H1 (cell line): Measurements from ENCODE around the gene EML4. TPM values are rescaled to one million over a fixed set of nuclear protein-coding genes. Genes with fewer than 3 reads are reported as not detected.
A peak's percentile ranks its signal among the peaks of the same experiment; 100 is the strongest.

Experiments
- CTCF ChIA-PET: fragments of 300-600 bp; sonication (Branson Sonifier 250); formaldehyde crosslinking; loops from one replicate; lab custom pipeline; 2021; ENCODE audit not compliant: partially characterized antibody; lab: Charles Lee
- POLR2A ChIA-PET: fragments of 300-600 bp; sonication (Branson Sonifier 250); formaldehyde crosslinking; loops from one replicate; lab custom pipeline; 2021; ENCODE audit warnings: inconsistent platforms; ENCODE audit not compliant: partially characterized antibody; lab: Charles Lee
- DNase-seq, 2 experiments: peaks; one replicate each; pipeline versions ENCODE4 v3.0.0 to v3.0.0-alpha.2; 2010 to 2022; ENCODE audit warnings: low spot score in 2 of 2, low read depth in 1 of 2, mixed read lengths in 1 of 2
- FAIRE-seq: peaks from 2 replicates; lab custom pipeline; 2011; peaks lifted over from hg19 to GRCh38; lab: Jason Lieb, UNC
- H2AFZ ChIP-seq: 2 replicates; pipeline ENCODE4 v1.8.1; 2012; ENCODE audit warnings: low read length, inconsistent platforms
- H2AK5ac ChIP-seq: 2 replicates; pipeline ENCODE4 v1.6.1; 2013; ENCODE audit warnings: low read depth, low read length
- H2BK120ac ChIP-seq: replicated peaks from 2 replicates; pipeline ENCODE3; 2013; ENCODE audit warnings: low read depth, low read length, inconsistent platforms
- H2BK12ac ChIP-seq: 2 replicates; pipeline ENCODE4 v1.6.1; 2013; ENCODE audit warnings: low read depth, low read length
- H2BK15ac ChIP-seq: 2 replicates; pipeline ENCODE4 v1.6.1; 2013; ENCODE audit warnings: low read length
- H2BK20ac ChIP-seq: 2 replicates; pipeline ENCODE4 v1.6.1; 2013; ENCODE audit warnings: low read length
- H2BK5ac ChIP-seq: 2 replicates; pipeline ENCODE4 v1.6.1; 2013; ENCODE audit warnings: low read depth, low read length
- H3K14ac ChIP-seq: 2 replicates; pipeline ENCODE4 v1.6.1; 2013; ENCODE audit warnings: inconsistent platforms; ENCODE audit not compliant: insufficient read length
- H3K18ac ChIP-seq: 2 replicates; pipeline ENCODE4 v1.6.1; 2013; ENCODE audit warnings: low read length; ENCODE audit errors: extremely low read depth
- H3K23ac ChIP-seq: 2 replicates; pipeline ENCODE4 v1.6.1; 2013; ENCODE audit warnings: inconsistent platforms; ENCODE audit not compliant: insufficient read length
- H3K23me2 ChIP-seq: 2 replicates; pipeline ENCODE4 v1.6.1; 2013; ENCODE audit warnings: low read depth, low read length
- H3K27ac ChIP-seq: 2 replicates; pipeline ENCODE4 v1.6.1; 2011; ENCODE audit warnings: low read depth, low read length, inconsistent platforms
- H3K27me3 ChIP-seq, 4 experiments: replicated peaks in 1 of 4; 1 replicate in 1 of 4; 2 replicates in 3 of 4; pipeline versions ENCODE4 v1.6.1 to v1.8.1; 2011 to 2013; ENCODE audit warnings: low read length in 3 of 4, mild to moderate bottlenecking in 3 of 4, inconsistent platforms in 2 of 4, mixed read lengths in 2 of 4, moderate library complexity in 1 of 4; ENCODE audit not compliant: control insufficient read depth in 3 of 4, insufficient read depth in 3 of 4; ENCODE audit errors: extremely low read depth in 1 of 4
- H3K36me3 ChIP-seq, 4 experiments: 2 replicates each; pipeline versions ENCODE4 v1.6.1 to v1.8.1; 2011 to 2013; ENCODE audit warnings: mild to moderate bottlenecking in 4 of 4, low read length in 3 of 4, moderate library complexity in 2 of 4, control low read depth in 1 of 4, inconsistent platforms in 1 of 4; ENCODE audit not compliant: insufficient read depth in 4 of 4, control insufficient read depth in 2 of 4
- H3K4ac ChIP-seq: replicated peaks from 2 replicates; pipeline ENCODE3; 2013; ENCODE audit warnings: low read length, low read depth, mixed read lengths, inconsistent platforms; ENCODE audit not compliant: insufficient read length
- H3K4me1 ChIP-seq, 4 experiments: replicated peaks in 1 of 4; 1 replicate in 1 of 4; 2 replicates in 3 of 4; pipeline versions ENCODE4 v1.6.1 to v1.8.1; 2011 to 2013; ENCODE audit warnings: low read length in 3 of 4, inconsistent platforms in 2 of 4, mixed read lengths in 1 of 4; ENCODE audit not compliant: insufficient read depth in 4 of 4, control insufficient read depth in 3 of 4
- H3K4me2 ChIP-seq, 2 experiments: 2 replicates each; pipeline versions ENCODE4 v1.6.1 to v1.8.1; 2011 to 2013; ENCODE audit warnings: low read depth in 2 of 2, low read length in 2 of 2, control low read depth in 1 of 2, inconsistent platforms in 1 of 2, mild to moderate bottlenecking in 1 of 2; ENCODE audit not compliant: insufficient read depth in 1 of 2
- H3K4me3 ChIP-seq, 4 experiments: fragments of 200-600, 300-600 bp in 1 of 4; sonication (generic), shearing (Covaris generic), sonication (Bioruptor Twin) in 1 of 4; 2 replicates each; pipeline versions ENCODE4 v1.5.1 to v1.8.1; 2011 to 2016; ENCODE audit warnings: low read length in 4 of 4, low read depth in 3 of 4, control low read depth in 2 of 4, inconsistent platforms in 2 of 4, mild to moderate bottlenecking in 2 of 4, mixed read lengths in 1 of 4, moderate library complexity in 1 of 4; ENCODE audit not compliant: insufficient read depth in 2 of 4; ENCODE audit errors: extremely low read depth in 1 of 4
- H3K56ac ChIP-seq: replicated peaks from 2 replicates; pipeline ENCODE3; 2013; ENCODE audit warnings: low read depth, mild to moderate bottlenecking, mixed read lengths, low read length, inconsistent platforms; ENCODE audit not compliant: insufficient read length
- H3K79me1 ChIP-seq: 2 replicates; pipeline ENCODE4 v1.6.1; 2013; ENCODE audit warnings: low read depth, low read length, control low read depth
- H3K79me2 ChIP-seq, 2 experiments: 2 replicates each; pipeline versions ENCODE4 v1.6.1 to v1.8.1; 2012 to 2013; ENCODE audit warnings: low read length in 2 of 2, mild to moderate bottlenecking in 2 of 2, inconsistent platforms in 1 of 2; ENCODE audit not compliant: insufficient read depth in 2 of 2, control insufficient read depth in 1 of 2
- H3K9ac ChIP-seq, 4 experiments: replicated peaks in 1 of 4; 1 replicate in 1 of 4; 2 replicates in 3 of 4; pipeline versions ENCODE4 v1.6.1 to v1.8.1; 2011 to 2013; ENCODE audit warnings: low read depth in 3 of 4, low read length in 3 of 4, control low read depth in 2 of 4, mild to moderate bottlenecking in 2 of 4, moderate library complexity in 2 of 4, inconsistent platforms in 1 of 4; ENCODE audit errors: extremely low read depth in 1 of 4
- H3K9me3 ChIP-seq, 2 experiments: 2 replicates each; pipeline versions ENCODE4 v1.6.1 to v1.8.1; 2012 to 2013; ENCODE audit warnings: mild to moderate bottlenecking in 2 of 2, moderate library complexity in 2 of 2, control low read depth in 1 of 2, inconsistent platforms in 1 of 2, low read depth in 1 of 2, low read length in 1 of 2, mixed read lengths in 1 of 2; ENCODE audit not compliant: insufficient read depth in 2 of 2
- H4K20me1 ChIP-seq, 2 experiments: replicated peaks in 1 of 2; 2 replicates each; pipeline versions ENCODE3 to v1.8.1; 2011 to 2013; ENCODE audit warnings: inconsistent platforms in 2 of 2, low read length in 2 of 2, mild to moderate bottlenecking in 1 of 2; ENCODE audit not compliant: insufficient read depth in 2 of 2, control insufficient read depth in 1 of 2
- H4K5ac ChIP-seq: 2 replicates; pipeline ENCODE4 v1.6.1; 2013; ENCODE audit warnings: low read length, low read depth, mixed read lengths, inconsistent platforms; ENCODE audit not compliant: insufficient read length
- H4K8ac ChIP-seq: 2 replicates; pipeline ENCODE4 v1.8.0; 2013; ENCODE audit warnings: mild to moderate bottlenecking, moderate library complexity, low read length, inconsistent platforms; ENCODE audit not compliant: insufficient read depth; ENCODE audit errors: extremely low read depth
- H4K91ac ChIP-seq: replicated peaks from 2 replicates; pipeline ENCODE3; 2013; ENCODE audit warnings: low read length, mixed read lengths, inconsistent platforms; ENCODE audit not compliant: insufficient read length
- CBX8 ChIP-seq: fragments of 300-800, 300-1000 bp; sonication (generic); IDR thresholded peaks from 2 replicates; pipeline ENCODE4 v1.7.1; 2016; ENCODE audit warnings: low read depth, low read length, borderline replicate concordance
- WGBS, 2 experiments: shearing (Covaris generic) in 1 of 2; methylation state at CpG; one replicate each; pipeline versions ENCODE4 v1.1.6 to v1.1.7; 2013 to 2015; ENCODE audit warnings: low lambda C conversion rate in 2 of 2, mixed read lengths in 2 of 2, inconsistent platforms in 1 of 2, low coverage in 1 of 2, missing lambda C conversion rate in 1 of 2; ENCODE audit not compliant: insufficient replicate concordance in 2 of 2, insufficient coverage in 1 of 2, insufficient read length in 1 of 2; ENCODE audit errors: extremely low coverage in 1 of 2, missing lambda C conversion rate in 1 of 2; 5-methylcytosine and 5-hydroxymethylcytosine counted together
- polyA plus RNA-seq, 7 experiments: library from polyadenylated mRNA; depleted of rRNA in 3 of 7; stranded (reverse) in 5 of 7; unstranded in 2 of 7; fragments of >200 nt in 5 of 7; fragments of 200-250 nt in 2 of 7; gene quantifications; 1 replicate in 5 of 7; 2 replicates in 1 of 7; 4 replicates in 1 of 7; pipeline versions ENCODE4 v1.2.1 to v1.2.3, GENCODE V29; 2011 to 2013; ENCODE audit warnings: missing spikeins in 2 of 7, mixed read lengths in 2 of 7
- total RNA-seq: library from RNA; stranded (reverse); fragmentation: NEBNext Ultra II Directional; extraction: Animal tissue kit (Norgen Biotek cat#: 25700); gene quantifications from 2 replicates; pipeline ENCODE4 v1.2.1, GENCODE V29; 2021

Gene EML4
- total and polyA plus RNA-seq, 2 of the 8 experiments (the other 6 are each of a cell fraction or from before 2014, with no cell fraction given): 50.1 to 104 TPM

GRCh38 chr2:42360493-42360889 lies 191.3 kb downstream of the EML4 start:
- Histone ChIP-seq H3K9me3 (no peaks in the 10 kb centered on the region), H2BK120ac (no peak overlapping the region), H3K4me2 (peak overlapping the region; percentile 79 to 86), H3K4me3 (peak overlapping the region; percentile 68 to 100 (median 94)), H3K4me1 (peaks cover 0 to 6% (median 2%) of the 10 kb centered on the region in 4 experiments; a peak in 3 of 7 replicates), H2BK20ac (no peak overlapping the region), H3K27ac (peak overlapping the region; percentile 98; the same call in 1 of the 2 replicates), H2BK12ac (no peak overlapping the region), H3K79me1 (peaks cover 9% of the 10 kb centered on the region; the same call in 1 of the 2 replicates), H4K8ac (peak overlapping the region; percentile 93; the same call in 1 of the 2 replicates), H3K14ac (no peak overlapping the region), H3K4ac (no peak overlapping the region), H2AK5ac (no peak overlapping the region), H3K9ac (peak overlapping the region; percentile 63 to 97 (median 89)), H3K23me2 (peaks cover 6% of the 10 kb centered on the region), H2BK5ac (peak overlapping the region; percentile 98), H3K56ac (peak overlapping the region; percentile 78), H3K18ac (no peak overlapping the region), H3K23ac (no peak overlapping the region), H3K36me3 (no peaks in the 10 kb centered on the region), H3K79me2 (peaks cover 16 to 51% of the 10 kb centered on the region in 2 experiments), H4K5ac (peak overlapping the region; percentile 84), H2BK15ac (no peak overlapping the region), H3K27me3 (no peaks in the 10 kb centered on the region), H4K20me1 (peaks cover 0 to 15% of the 10 kb centered on the region in 2 experiments), H2AFZ (no peak overlapping the region), H4K91ac (no peak overlapping the region)
- no peak for DNase-seq
- POLR2A ChIA-PET: interaction anchor here (1.1 to 2.1 kb wide), 4 partner anchors 9 to 134 kb away, joined by 3 to 7 read pairs (median 5); partner anchors contain the start of gene KCNG3
- CTCF ChIA-PET: interaction anchor here (0.6 to 0.9 kb wide), 2 partner anchors 426 to 1084 kb away, joined by 3 read pairs; no protein-coding TSS in a partner anchor
- WGBS, 2 experiments: 8% methylated on average over 15 of the region's 15 CpGs; no CpG with 5 or more reads in 1 of the 2 experiments
- no peak for TF ChIP-seq CBX8
- no peak for FAIRE-seq
